HG03565 (cell line): Measurements from ENCODE around the gene TRIM14.
A peak's percentile ranks its signal among the peaks of the same experiment; 100 is the strongest.
"Not testable (repeated sequence)": the region's sequence is repeated elsewhere in the genome, so short reads cannot be mapped to it uniquely, and the experiment has no call there.

Experiments
- ATAC-seq: cut with Tn5 transposase; IDR thresholded peaks from one replicate; pipeline ENCODE4 v1.9.1; 2021; ENCODE audit warnings: mild to moderate bottlenecking, moderate library complexity; ENCODE audit not compliant: unreplicated experiment

Gene TRIM14

GRCh38 chr9:98109052-98109451 lies 10.0 kb downstream of the TRIM14 start:
- ATAC-seq, result no peak

GRCh38 chr9:98108531-98109031 lies 10.4 kb downstream of the TRIM14 start:
- peak; percentile 66 for ATAC-seq

- no peak for ATAC-seq
Measured at GRCh38 chr9:98107926-98108325, 11.1 kb downstream of the TRIM14 start.

GRCh38 chr9:98105006-98105405 lies 14.0 kb downstream of the TRIM14 start:
- no peak for ATAC-seq

GRCh38 chr9:98104445-98104881 lies 14.6 kb downstream of the TRIM14 start:
- no peak for ATAC-seq

GRCh38 chr9:98101868-98102273 lies 17.2 kb downstream of the TRIM14 start:
- ATAC-seq, result peak; percentile 97

- ATAC-seq, result no peak
Measured at GRCh38 chr9:98101416-98101815, 17.6 kb downstream of the TRIM14 start.

GRCh38 chr9:98100456-98100855 lies 18.6 kb downstream of the TRIM14 start:
- ATAC-seq, result no peak

- no peak for ATAC-seq
Measured at GRCh38 chr9:98099898-98100297, 19.1 kb downstream of the TRIM14 start.

- no peak for ATAC-seq
Measured at GRCh38 chr9:98099346-98099745, 19.7 kb downstream of the TRIM14 start.

- ATAC-seq, result no peak
Measured at GRCh38 chr9:98097836-98098235, 21.2 kb downstream of the TRIM14 start.

- no peak for ATAC-seq
Measured at GRCh38 chr9:98096091-98096490, 22.9 kb downstream of the TRIM14 start.

GRCh38 chr9:98095401-98095800 lies 23.6 kb downstream of the TRIM14 start:
- no peak for ATAC-seq

- ATAC-seq, result no peak
Measured at GRCh38 chr9:98094851-98095250, 24.2 kb downstream of the TRIM14 start.

GRCh38 chr9:98094316-98094715 lies 24.7 kb downstream of the TRIM14 start:
- no peak for ATAC-seq

GRCh38 chr9:98092613-98092931 lies 26.4 kb downstream of the TRIM14 start:
- no peak for ATAC-seq

- ATAC-seq, result no peak
Measured at GRCh38 chr9:98091735-98092612, 27.0 kb downstream of the TRIM14 start.

- ATAC-seq, result not testable (repeated sequence)
Measured at GRCh38 chr9:98090674-98091073, 28.3 kb downstream of the TRIM14 start.

GRCh38 chr9:98087420-98088354 lies 31.3 kb downstream of the TRIM14 start:
- peak; percentile 46 for ATAC-seq

GRCh38 chr9:98086461-98086860 lies 32.6 kb downstream of the TRIM14 start:
- ATAC-seq, result no peak

- no peak for ATAC-seq
Measured at GRCh38 chr9:98085944-98086343, 33.1 kb downstream of the TRIM14 start.

- no peak for ATAC-seq
Measured at GRCh38 chr9:98085058-98085457, 34.0 kb downstream of the TRIM14 start.
